Measurements from ENCODE around the gene DUS3L. TPM values are rescaled to one million over a fixed set of nuclear protein-coding genes. Genes with fewer than 3 reads are reported as not detected.

DUS3L gene
- total and polyA plus RNA-seq, 2 donors (not counting 1 experiment from before 2014, with no cell fraction given) = 84.6 to 118 TPM

- TF ChIP-seq EZH2 (IDR thresholded peaks at IDR 0.05; ENCODE audit: borderline replicate concordance, insufficient read depth, low read depth, low read length, poor library complexity, severe bottlenecking) (no peak), CTCF (IDR thresholded peaks at IDR 0.05) (no peak)
- no peaks in the 10 kb centered on the region for H3K36me3 ChIP-seq (replicated peaks in 1 of 2; ENCODE audit: control extremely low read depth in 1 of 2, control insufficient read depth in 1 of 2, extremely low read depth in 1 of 2, insufficient read depth in 2 of 2, low read length in 1 of 2)
- 94% methylated on average over 8 of the region's 9 CpGs for WGBS (ENCODE audit: insufficient coverage)
- no peak overlapping the region for H3K4me3 ChIP-seq (ENCODE audit: control extremely low read depth in 1 of 5, extremely low read depth in 1 of 5, insufficient read depth in 1 of 5, low read depth in 2 of 5, low read length in 4 of 5)
- Mint-ChIP-seq H3K27me3 (no peaks in the 10 kb centered on the region), H3K4me1 (peaks cover 8% of the 10 kb centered on the region), H3K27ac (no peak overlapping the region), H3K4me3 (no peak overlapping the region), H3K9me3 (ENCODE audit: insufficient read depth) (no peaks in the 10 kb centered on the region)
- peaks cover 9 to 13% of the 10 kb centered on the region in 2 donors for H3K4me1 ChIP-seq (ENCODE audit: control insufficient read depth in 2 of 2, insufficient read depth in 2 of 2, low read length in 2 of 2)
- H4K20me1 ChIP-seq (ENCODE audit: control insufficient read depth, insufficient read depth, low read length, poor library complexity, severe bottlenecking) = no peaks in the 10 kb centered on the region
- no peak overlapping the region for H2AFZ ChIP-seq (ENCODE audit: insufficient read depth, low read depth, low read length, poor library complexity, severe bottlenecking)
- H3K9me3 ChIP-seq (ENCODE audit: control extremely low read depth in 1 of 3, control insufficient read depth in 2 of 3, insufficient read depth in 1 of 3, low read length in 2 of 3) = peaks cover 0 to 20% (median 0%) of the 10 kb centered on the region in 3 donors
- peaks cover 0 to 15% (median 6%) of the 10 kb centered on the region in 4 experiments for H3K27me3 ChIP-seq (replicated peaks in 1 of 4; ENCODE audit: control extremely low read depth in 1 of 4, control insufficient read depth in 3 of 4, insufficient read depth in 4 of 4, low read length in 3 of 4)
- ChIA-PET POLR2A (interaction anchor here (0.7 kb wide), 1 partner anchor 18 kb away, joined by 5 read pairs; the partner anchor contains the start of gene DUS3L), CTCF (interaction anchor here (2.0 kb wide), 1 partner anchor 14 kb away, joined by 6 read pairs; no protein-coding TSS in a partner anchor)
- intact Hi-C loops (cut with micrococcal nuclease) = loop anchor here (5.0 kb wide), 1 partner anchor 98 kb away; no protein-coding TSS in a partner anchor
- no peak overlapping the region for H3K27ac ChIP-seq (ENCODE audit: low read length in 2 of 2)
- DNase-seq (no peak), ATAC-seq (ENCODE audit: low read depth) (no peak)
- H3K79me2 ChIP-seq (ENCODE audit: control insufficient read depth, insufficient read depth, low read length) = no peaks in the 10 kb centered on the region
- no peak overlapping the region for H3K4me2 ChIP-seq (replicated peaks; ENCODE audit: low read depth, low read length, poor library complexity, severe bottlenecking)
- no peak overlapping the region for H3K9ac ChIP-seq (ENCODE audit: low read length)
Measured at GRCh38 chr19:5809053-5809452, 18.1 kb upstream of the DUS3L start.

GRCh38 chr19:5808120-5808816, 17.3 kb upstream of the DUS3L start:
- 77% methylated on average over 19 of the region's 21 CpGs for WGBS (ENCODE audit: insufficient coverage)
- Mint-ChIP-seq H3K4me1 (peaks cover 14% of the 10 kb centered on the region), H3K27me3 (peaks cover 5% of the 10 kb centered on the region), H3K9me3 (ENCODE audit: insufficient read depth) (no peaks in the 10 kb centered on the region), H3K27ac (no peak overlapping the region), H3K4me3 (no peak overlapping the region)
- ChIA-PET CTCF (interaction anchor here (2.0 kb wide), 1 partner anchor 14 kb away, joined by 6 read pairs; no protein-coding TSS in a partner anchor), POLR2A (interaction anchor here (0.6 to 0.7 kb wide), 3 partner anchors 17 to 1068 kb away, joined by 3 to 5 read pairs (median 3); partner anchors contain the start of gene DUS3L)
- H3K4me2 ChIP-seq (replicated peaks; ENCODE audit: low read depth, low read length, poor library complexity, severe bottlenecking) = no peak overlapping the region
- no peak for ATAC-seq (ENCODE audit: low read depth)
- H3K4me1 ChIP-seq (ENCODE audit: control insufficient read depth in 2 of 2, insufficient read depth in 2 of 2, low read length in 2 of 2) = peaks cover 15 to 21% of the 10 kb centered on the region in 2 donors
- peaks cover 0 to 25% (median 0%) of the 10 kb centered on the region in 3 donors for H3K9me3 ChIP-seq (ENCODE audit: control extremely low read depth in 1 of 3, control insufficient read depth in 2 of 3, insufficient read depth in 1 of 3, low read length in 2 of 3)
- no peaks in the 10 kb centered on the region for H4K20me1 ChIP-seq (ENCODE audit: control insufficient read depth, insufficient read depth, low read length, poor library complexity, severe bottlenecking)
- H2AFZ ChIP-seq (ENCODE audit: insufficient read depth, low read depth, low read length, poor library complexity, severe bottlenecking) = no peak overlapping the region
- no peaks in the 10 kb centered on the region for H3K79me2 ChIP-seq (ENCODE audit: control insufficient read depth, insufficient read depth, low read length)
- DNase-seq = no peak
- intact Hi-C loops (cut with micrococcal nuclease) = loop anchor here (5.0 kb wide), 1 partner anchor 99 kb away; no protein-coding TSS in a partner anchor
- TF ChIP-seq EZH2 (IDR thresholded peaks at IDR 0.05; ENCODE audit: borderline replicate concordance, insufficient read depth, low read depth, low read length, poor library complexity, severe bottlenecking) = no peak
- no peak for TF ChIP-seq CTCF (IDR thresholded peaks at IDR 0.05)
- no peak overlapping the region for H3K4me3 ChIP-seq (ENCODE audit: control extremely low read depth in 1 of 5, extremely low read depth in 1 of 5, insufficient read depth in 1 of 5, low read depth in 2 of 5, low read length in 4 of 5)
- H3K36me3 ChIP-seq (replicated peaks in 1 of 2; ENCODE audit: control extremely low read depth in 1 of 2, control insufficient read depth in 1 of 2, extremely low read depth in 1 of 2, insufficient read depth in 2 of 2, low read length in 1 of 2) = no peaks in the 10 kb centered on the region
- no peak overlapping the region for H3K9ac ChIP-seq (ENCODE audit: low read length)
- peaks cover 0 to 22% (median 10%) of the 10 kb centered on the region in 4 experiments for H3K27me3 ChIP-seq (replicated peaks in 1 of 4; ENCODE audit: control extremely low read depth in 1 of 4, control insufficient read depth in 3 of 4, insufficient read depth in 4 of 4, low read length in 3 of 4)
- no peak overlapping the region for H3K27ac ChIP-seq (ENCODE audit: low read length in 2 of 2)
